Heart left ventricle (tissue), 16 donors: ENCODE measurements around the gene RUNDC3A. TPM values are rescaled to one million over a fixed set of nuclear protein-coding genes. Genes with fewer than 3 reads are reported as not detected.

Experiments
- ATAC-seq, 4 donors: fragments of 200-7000 bp; cut with Tn5 transposase; one replicate each; pipeline ENCODE4 v1.9.1; 2020 to 2022; ENCODE audit warnings: moderate library complexity in 4 of 4, mild to moderate bottlenecking in 3 of 4, moderate number of reproducible peaks in 1 of 4
- DNase-seq, 5 donors: peaks; one replicate each; pipeline ENCODE4 v3.0.0-alpha.2; 2020
- H3K27ac ChIP-seq, 12 donors: fragments of 200-600 bp; sonication (generic) in 4 of 12; one replicate each; pipeline versions ENCODE4 v1.5.0 to v1.8.0; 2016 to 2022; ENCODE audit warnings: mild to moderate bottlenecking in 2 of 12
- H3K27me3 ChIP-seq, 9 donors: fragments of 200-600 bp; sonication (generic) in 2 of 9; one replicate each; pipeline versions ENCODE4 v1.5.1 to v1.8.0; 2016 to 2022; ENCODE audit warnings: mild to moderate bottlenecking in 3 of 9
- H3K36me3 ChIP-seq, 9 donors: fragments of 200-600 bp; sonication (generic) in 2 of 9; one replicate each; pipeline versions ENCODE4 v1.5.0 to v1.8.0; 2018 to 2022; ENCODE audit warnings: mild to moderate bottlenecking in 2 of 9
- H3K4me1 ChIP-seq, 12 donors: fragments of 200-600 bp; sonication (generic) in 4 of 12; one replicate each; pipeline versions ENCODE4 v1.5.0 to v1.8.0; 2016 to 2022; ENCODE audit warnings: mild to moderate bottlenecking in 3 of 12
- H3K4me3 ChIP-seq, 12 donors: fragments of 200-600 bp; sonication (generic) in 4 of 12; one replicate each; pipeline versions ENCODE4 v1.5.0 to v1.8.0; 2017 to 2022; ENCODE audit warnings: mild to moderate bottlenecking in 9 of 12, moderate library complexity in 4 of 12
- H3K9me3 ChIP-seq, 12 donors: fragments of 200-600 bp; sonication (generic) in 4 of 12; one replicate each; pipeline versions ENCODE4 v1.5.0 to v1.8.0; 2016 to 2022; ENCODE audit warnings: mild to moderate bottlenecking in 1 of 12
- POLR2A ChIP-seq, 2 donors: fragments of 450-650 bp; IDR thresholded peaks; one replicate each; pipeline ENCODE4 v1.6.1; 2017; ENCODE audit warnings: antibody characterized with exemption in 2 of 2, mild to moderate bottlenecking in 2 of 2, moderate library complexity in 2 of 2
- WGBS, 4 donors: extraction: QIAGEN DNeasy Blood & Tissue Kit in 2 of 4; methylation state at CpG; one replicate each; pipeline versions ENCODE4 v1.1.5 to v1.1.7; 2013 to 2018; 5-methylcytosine and 5-hydroxymethylcytosine counted together
- intact Hi-C, 10 donors: fragments of 100-400 bp; cut with DNase I; formaldehyde crosslinking; loops; one replicate each; pipeline versions ENCODE4 v1.11.1 to v1.14.2; 2022
- polyA plus RNA-seq, 2 donors: library from polyadenylated mRNA; stranded (reverse); fragments of 200-250 nt; gene quantifications; one replicate each; pipeline ENCODE4 v1.2.3, GENCODE V29; 2013
- total RNA-seq, 9 donors: library from RNA; depleted of rRNA in 2 of 9; stranded (reverse); fragments of >200 nt in 2 of 9; fragmentation: NEBNext Ultra II Directional in 3 of 9; extraction: Animal tissue kit (Norgen Biotek cat#: 25700) in 3 of 9; gene quantifications; one replicate each; pipeline versions ENCODE4 v1.1.0 to v1.2.4, GENCODE V29; 2016 to 2023
- TF ChIP-seq, protein P1 (sequence below), 12 donors: fragments of 200-600 bp; sonication (generic) in 4 of 12; IDR thresholded peaks; one replicate each; pipeline versions ENCODE4 v1.5.0 to v1.8.0; 2018 to 2022; ENCODE audit warnings: antibody characterized with exemption in 12 of 12, mild to moderate bottlenecking in 5 of 12
- donor health status: ischemic (EF 13 %, LVEDD 7.1; RV severe dilation, severe dysfunction).
- donor health status: healthy with polysubstance abuse.
- donor health status: DM: no; HTN: yes; CAD: no.
- donor health status: DM: no; HTN: no; CAD: no.
- donor health status: ischemic (EF 25% LVEDD 6.9; RV normal size, moderate dysfunction).
- donor health status: ischemic (EF 25% LVEDD 5.7; RV mildly dilated, moderate dysfunction).
- donor health status: healthy.
- donor health status: DM: yes; HTN: yes; CAD: no.
- donor health status: ischemic (EF 35%, LVEDD 5.7; RV mildly dilated, moderate dysfunction).
- donor health status: nonischemic (EF 11% LVEDD 7.7; RV severe dilation, severe dysfunction).
- donor health status: DM: yes; HTN: yes; CAD: no.
- donor health status: PGD.
- donor health status: ischemic (EF 29% LVEDD 5.4; RV normal size, mild dysfunction).
- donor health status: nonischemic (EF 23%, LVEDD 6.1; RV moderate dilation, normal function).

RUNDC3A gene
- total and polyA plus RNA-seq, 11 donors: 0.19 to 1.3 (median 0.51) TPM; not detected in 1

DNA sequence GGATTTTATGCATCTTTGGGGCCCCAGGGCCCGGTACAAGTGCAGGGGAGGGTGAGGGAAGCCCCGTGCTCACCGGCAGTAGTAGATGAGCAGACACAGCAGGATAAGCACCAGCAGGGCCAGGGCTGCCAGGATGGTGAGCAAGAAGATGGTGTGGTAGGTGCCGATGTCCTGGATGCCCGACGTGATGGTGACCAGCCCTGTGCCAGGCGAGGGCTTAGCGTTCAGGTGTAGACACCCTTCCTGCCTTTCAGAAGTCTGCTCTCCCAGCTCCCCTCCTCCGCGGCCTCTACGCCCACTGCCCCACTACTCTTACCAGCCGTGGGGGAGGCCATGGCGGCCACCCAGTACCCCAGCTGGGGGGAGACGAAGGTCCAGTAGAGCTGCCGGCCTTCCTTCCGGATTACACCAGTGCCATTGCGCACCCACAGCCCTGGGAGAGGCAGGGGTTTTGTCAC, 47.3 kb downstream of the RUNDC3A start:
- Histone ChIP-seq H3K27ac (no peak overlapping the region), H3K4me3 (no peak overlapping the region), H3K9me3 (no peaks in the 10 kb centered on the region), H3K36me3 (peaks cover 0 to 25% (median 22%) of the 10 kb centered on the region in 9 donors), H3K27me3 (no peaks in the 10 kb centered on the region), H3K4me1 (peaks cover 0 to 5% (median 0%) of the 10 kb centered on the region in 12 donors)
- no peak for TF ChIP-seq POLR2A (IDR thresholded peaks at IDR 0.05)
- TF ChIP-seq, protein P1, sequence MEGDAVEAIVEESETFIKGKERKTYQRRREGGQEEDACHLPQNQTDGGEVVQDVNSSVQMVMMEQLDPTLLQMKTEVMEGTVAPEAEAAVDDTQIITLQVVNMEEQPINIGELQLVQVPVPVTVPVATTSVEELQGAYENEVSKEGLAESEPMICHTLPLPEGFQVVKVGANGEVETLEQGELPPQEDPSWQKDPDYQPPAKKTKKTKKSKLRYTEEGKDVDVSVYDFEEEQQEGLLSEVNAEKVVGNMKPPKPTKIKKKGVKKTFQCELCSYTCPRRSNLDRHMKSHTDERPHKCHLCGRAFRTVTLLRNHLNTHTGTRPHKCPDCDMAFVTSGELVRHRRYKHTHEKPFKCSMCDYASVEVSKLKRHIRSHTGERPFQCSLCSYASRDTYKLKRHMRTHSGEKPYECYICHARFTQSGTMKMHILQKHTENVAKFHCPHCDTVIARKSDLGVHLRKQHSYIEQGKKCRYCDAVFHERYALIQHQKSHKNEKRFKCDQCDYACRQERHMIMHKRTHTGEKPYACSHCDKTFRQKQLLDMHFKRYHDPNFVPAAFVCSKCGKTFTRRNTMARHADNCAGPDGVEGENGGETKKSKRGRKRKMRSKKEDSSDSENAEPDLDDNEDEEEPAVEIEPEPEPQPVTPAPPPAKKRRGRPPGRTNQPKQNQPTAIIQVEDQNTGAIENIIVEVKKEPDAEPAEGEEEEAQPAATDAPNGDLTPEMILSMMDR (IDR thresholded peaks at IDR 0.05): no peak
- WGBS, 4 donors: 85 to 89% (median 85%) methylated on average over 15 to 17 of the region's 17 CpGs
- ATAC-seq (no peak), DNase-seq (no peak)
- intact Hi-C loops: no loop called here

GRCh38 chr17:44356241-44356640, 47.8 kb downstream of the RUNDC3A start:
- 92 to 96% (median 93%) methylated on average over 9 to 11 of the region's 11 CpGs for WGBS, 4 donors
- H3K27me3 ChIP-seq: no peaks in the 10 kb centered on the region
- peaks cover 0 to 20% (median 17%) of the 10 kb centered on the region in 9 donors for H3K36me3 ChIP-seq
- H3K9me3 ChIP-seq: no peaks in the 10 kb centered on the region
- H3K4me1 ChIP-seq: peaks cover 0 to 6% (median 0%) of the 10 kb centered on the region in 12 donors
- intact Hi-C loops: no loop called here
- H3K27ac ChIP-seq: no peak overlapping the region
- no peak for DNase-seq
- TF ChIP-seq POLR2A (IDR thresholded peaks at IDR 0.05): no peak
- TF ChIP-seq, protein P1 (IDR thresholded peaks at IDR 0.05): no peak
- H3K4me3 ChIP-seq: no peak overlapping the region
- ATAC-seq: no peak

- H3K4me1 ChIP-seq: peaks cover 0 to 20% (median 11%) of the 10 kb centered on the region in 12 donors
- intact Hi-C loops: no loop called here
- WGBS, 4 donors: 88 to 95% (median 93%) methylated on average over 9 of the region's 9 CpGs
- TF ChIP-seq POLR2A (IDR thresholded peaks at IDR 0.05): no peak
- TF ChIP-seq, protein P1 (IDR thresholded peaks at IDR 0.05): no peak
- no peak for ATAC-seq
- H3K36me3 ChIP-seq: peaks cover 0 to 2% (median 0%) of the 10 kb centered on the region in 9 donors
- DNase-seq: no peak
- no peak overlapping the region for H3K27ac ChIP-seq
- no peaks in the 10 kb centered on the region for H3K9me3 ChIP-seq
- peaks cover 0 to 8% (median 0%) of the 10 kb centered on the region in 9 donors for H3K27me3 ChIP-seq
- H3K4me3 ChIP-seq: no peak overlapping the region
Measured at GRCh38 chr17:44358066-44358465, 49.7 kb downstream of the RUNDC3A start.

- H3K36me3 ChIP-seq: no peaks in the 10 kb centered on the region
- ATAC-seq (no peak), DNase-seq (no peak)
- TF ChIP-seq, protein P1 (IDR thresholded peaks at IDR 0.05): no peak
- TF ChIP-seq POLR2A (IDR thresholded peaks at IDR 0.05): no peak
- H3K9me3 ChIP-seq: no peaks in the 10 kb centered on the region
- H3K27ac ChIP-seq: no peak overlapping the region
- H3K4me1 ChIP-seq: peaks cover 0 to 22% (median 14%) of the 10 kb centered on the region in 12 donors
- intact Hi-C loops: no loop called here
- H3K4me3 ChIP-seq: no peak overlapping the region
- H3K27me3 ChIP-seq: peaks cover 0 to 12% (median 0%) of the 10 kb centered on the region in 9 donors
- WGBS, 4 donors: 75 to 88% (median 80%) methylated on average over 6 of the region's 6 CpGs
Measured at GRCh38 chr17:44359006-44359405, 50.6 kb downstream of the RUNDC3A start.
